Erythroblast (primary cell): ENCODE measurements around the gene PDS5B.

Experiments used
- DNase-seq, 2 experiments: peaks; one replicate each; lab custom pipeline; 2025; lab: John Stamatoyannopoulos, UW
- GATA1 ChIP-seq: IDR thresholded peaks from 2 replicates; pipeline ENCODE4 v1.6.1; 2011; ENCODE audit warnings: low read depth, mild to moderate bottlenecking, control low read depth, low read length, moderate library complexity
- POLR2A ChIP-seq: IDR thresholded peaks from 2 replicates; pipeline ENCODE4 v1.6.1; 2011; ENCODE audit warnings: mild to moderate bottlenecking, low read length

PDS5B gene

DNA sequence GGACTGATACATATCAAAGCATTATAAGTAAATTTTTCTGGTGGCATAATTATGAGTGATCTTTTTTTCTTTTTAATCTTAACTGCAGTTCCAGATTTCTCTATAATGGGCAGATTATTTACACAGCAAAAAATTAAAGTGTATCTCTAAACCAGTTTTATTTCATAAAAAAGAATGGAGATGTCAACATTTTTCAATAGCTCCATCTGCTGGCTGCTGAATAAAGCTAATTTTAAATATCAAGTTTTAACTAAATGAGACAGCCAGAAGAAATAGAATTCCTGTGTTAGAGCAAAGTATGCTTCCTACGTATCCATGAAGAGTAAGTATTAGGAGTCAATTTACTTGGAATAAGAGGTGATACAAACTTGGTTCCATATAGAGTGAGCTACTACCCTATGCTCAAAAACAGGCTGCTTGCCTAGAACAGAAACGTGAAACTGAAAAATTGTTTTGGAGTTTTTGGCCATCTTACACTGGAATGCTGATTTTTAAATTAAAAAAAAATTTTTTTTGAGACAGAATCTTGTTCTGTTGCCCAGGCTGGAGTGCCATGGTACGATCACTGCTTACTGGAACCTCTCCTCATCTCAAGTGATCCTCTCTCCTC lies 5.0 kb upstream of the PDS5B start:
- peak; percentile 28 to 50 for DNase-seq
- TF ChIP-seq GATA1 (no peak), POLR2A (no peak)

DNA sequence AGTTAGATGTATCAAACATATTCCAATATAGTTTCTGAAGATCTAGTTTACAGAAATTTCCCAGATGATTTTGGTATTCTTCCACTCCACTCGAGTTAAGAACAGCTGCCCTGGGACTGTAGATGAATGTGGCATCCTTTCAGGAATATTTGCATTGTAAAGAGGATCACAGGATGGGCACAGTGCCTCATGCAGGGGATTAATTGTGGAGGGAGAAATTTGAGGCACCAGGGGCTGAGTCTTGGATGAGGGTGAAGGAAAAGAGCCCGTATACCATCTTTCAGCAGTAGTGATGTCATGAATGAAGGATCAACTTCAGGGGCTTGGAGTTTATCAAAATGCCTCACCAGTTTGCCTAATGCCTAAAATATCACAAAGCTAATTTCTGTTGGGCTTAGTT lies 4.0 kb upstream of the PDS5B start:
- DNase-seq: no peak
- TF ChIP-seq GATA1: no peak

GRCh38 chr13:32582991-32583390 lies 3.3 kb upstream of the PDS5B start:
- TF ChIP-seq GATA1: no peak
- no peak for TF ChIP-seq POLR2A
- DNase-seq: no peak

DNA sequence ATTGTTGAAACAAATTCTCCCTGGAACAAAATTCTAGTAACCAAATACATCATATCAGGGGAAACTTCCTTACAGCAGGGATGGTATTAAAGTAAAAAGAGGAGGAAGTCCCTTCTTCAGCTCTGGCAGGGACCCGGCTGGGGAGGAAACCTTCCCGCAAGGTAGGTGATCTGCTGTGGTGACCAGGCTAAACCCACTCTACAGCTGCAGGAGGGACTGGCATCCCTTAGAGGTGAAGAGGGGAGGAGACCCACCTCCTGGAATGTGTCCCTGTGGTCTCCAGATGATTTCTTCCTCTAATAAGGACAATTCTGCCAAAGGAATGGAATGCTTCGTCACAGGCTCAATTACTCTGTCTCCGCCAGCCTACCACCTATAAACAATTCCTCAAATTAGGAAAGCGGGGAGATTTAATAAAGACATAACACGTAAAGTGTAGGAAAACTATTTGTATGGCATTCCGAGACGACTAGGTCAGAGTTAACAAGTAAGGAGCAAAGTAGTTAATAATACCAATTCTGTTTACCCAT lies 637 bp upstream of the PDS5B start:
- peak in 1 of 2 experiments; percentile 43 for DNase-seq
- TF ChIP-seq POLR2A (no peak), GATA1 (no peak)

DNA sequence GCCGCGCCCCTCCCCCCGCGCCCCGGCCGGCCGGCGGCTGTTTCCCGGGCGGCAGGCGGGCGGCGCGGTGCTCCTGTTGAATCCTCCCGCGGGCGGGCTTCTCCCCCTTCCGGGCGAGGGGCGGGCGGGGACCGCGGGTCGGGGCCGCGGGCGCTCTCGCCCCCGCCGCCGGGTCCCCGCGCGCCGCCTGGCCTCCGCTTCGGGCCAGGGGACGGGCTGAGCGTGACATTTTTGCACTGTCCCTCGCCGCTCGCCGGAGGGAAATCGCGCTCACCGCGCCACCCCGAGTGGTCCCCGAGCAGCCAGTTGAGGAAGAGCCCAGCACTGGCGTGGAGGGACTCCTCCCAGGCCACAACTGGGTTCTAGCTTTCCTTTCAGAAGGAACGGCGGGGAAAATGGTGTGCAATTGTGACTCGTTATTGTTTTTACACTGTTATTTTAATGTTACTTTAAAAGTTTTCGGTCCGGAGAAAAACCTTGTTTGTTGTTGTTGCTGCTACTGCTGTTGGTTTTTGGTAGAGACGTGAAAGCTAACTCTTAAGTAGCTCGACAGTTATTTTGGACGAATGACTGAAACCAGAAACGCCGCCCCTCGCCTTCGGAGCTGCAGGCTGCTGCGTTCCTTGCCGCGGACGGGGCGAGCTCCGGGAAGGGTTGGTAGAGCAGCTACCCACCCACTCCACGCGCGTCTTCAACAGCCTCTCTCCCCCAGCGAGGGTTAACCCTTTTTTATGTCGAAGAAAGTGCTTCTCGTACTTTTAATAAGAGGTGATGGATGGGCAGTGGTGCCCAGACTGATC lies 959 bp downstream of the PDS5B start:
- peak; percentile 80 to 81 for DNase-seq
- no peak for TF ChIP-seq POLR2A
- TF ChIP-seq GATA1: no peak

- peak in 1 of 2 experiments; percentile 43 for DNase-seq
- TF ChIP-seq POLR2A: no peak
- TF ChIP-seq GATA1: no peak
Measured at GRCh38 chr13:32587811-32588170, 1.5 kb downstream of the PDS5B start.

DNA sequence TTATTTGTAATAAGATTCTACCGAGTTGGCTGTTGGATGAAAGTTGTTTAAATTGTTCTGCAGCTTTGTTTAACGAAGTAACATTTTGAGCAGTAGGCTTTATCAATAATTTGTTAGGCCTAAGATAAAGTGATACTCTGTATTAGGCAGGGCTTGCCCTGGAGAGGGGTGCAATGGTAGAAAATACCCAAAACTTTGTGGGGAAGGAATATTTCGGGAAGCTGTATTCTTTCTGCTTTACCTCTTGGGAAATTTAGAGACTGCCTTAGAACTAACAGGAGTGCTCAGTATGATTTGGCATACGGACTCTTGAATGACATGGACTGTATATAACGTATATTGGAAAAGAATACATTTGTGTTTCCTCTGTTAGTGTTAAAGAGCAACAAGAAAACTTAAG lies 2.5 kb downstream of the PDS5B start:
- DNase-seq: peak in 1 of 2 experiments; percentile 8
- TF ChIP-seq GATA1: no peak
- no peak for TF ChIP-seq POLR2A

DNA sequence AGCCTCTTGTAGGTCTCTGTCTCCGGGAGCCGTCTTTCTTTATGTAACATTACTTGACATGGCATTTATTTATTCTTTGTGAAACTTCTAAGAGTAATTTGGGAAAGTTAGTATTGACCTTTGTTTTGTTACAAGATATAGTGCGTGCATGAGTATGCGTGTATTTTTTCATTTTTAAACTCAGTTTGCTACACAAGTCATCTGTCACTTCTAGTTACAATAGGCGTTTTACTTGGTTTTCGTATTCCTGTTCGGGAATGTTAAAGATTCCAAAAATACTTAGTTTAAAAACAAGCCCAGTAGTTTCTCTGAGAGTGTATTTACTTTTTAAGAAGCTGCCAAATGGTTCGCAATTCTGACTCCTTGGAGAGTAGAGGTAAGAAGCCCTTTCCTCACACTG lies 3.2 kb downstream of the PDS5B start:
- no peak for DNase-seq
- no peak for TF ChIP-seq POLR2A
- no peak for TF ChIP-seq GATA1

DNA sequence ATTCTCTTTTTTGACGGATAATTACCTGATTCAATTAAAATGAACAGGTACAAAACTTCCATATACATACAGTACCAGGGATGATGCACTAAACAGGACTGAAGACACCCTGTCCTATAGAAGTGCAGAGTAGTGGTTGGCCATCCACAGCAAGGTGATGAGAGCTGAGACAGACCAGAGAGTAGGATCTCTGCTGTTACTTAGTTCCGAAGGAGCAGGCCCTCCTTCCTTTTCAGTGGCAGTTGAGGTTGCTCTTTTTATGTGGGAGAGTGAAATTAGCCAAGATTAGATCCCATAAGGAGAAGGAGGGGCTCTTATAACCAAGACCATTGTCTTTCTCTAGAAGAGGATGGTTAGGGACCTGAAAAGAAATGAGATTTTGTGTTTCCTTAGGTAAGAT lies 4.0 kb downstream of the PDS5B start:
- no peak for TF ChIP-seq POLR2A
- TF ChIP-seq GATA1: no peak
- DNase-seq: peak in 1 of 2 experiments; percentile 8

DNA sequence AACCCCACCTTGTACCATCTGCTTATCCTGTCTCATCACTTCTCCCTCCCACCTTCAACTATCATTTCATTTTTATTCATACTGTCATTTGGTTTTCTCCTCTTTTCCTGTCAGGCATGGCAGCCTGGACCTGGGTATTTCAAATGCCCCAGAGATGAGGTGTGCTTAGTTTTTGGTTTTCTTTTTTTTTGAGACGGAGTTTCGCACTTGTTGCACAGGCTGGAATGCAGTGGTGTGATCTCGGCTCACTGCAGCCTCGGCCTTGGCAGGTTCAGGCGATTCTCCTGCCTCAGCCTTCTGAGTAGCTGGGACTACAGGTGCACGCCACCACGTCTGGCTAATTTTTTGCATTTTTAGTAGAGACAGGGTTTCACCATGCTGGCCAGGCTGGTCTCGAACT lies 5.8 kb downstream of the PDS5B start:
- no peak for DNase-seq
- no peak for TF ChIP-seq GATA1
- no peak for TF ChIP-seq POLR2A

GRCh38 chr13:32594157-32594738 lies 8.0 kb downstream of the PDS5B start:
- TF ChIP-seq POLR2A (no peak), GATA1 (no peak)
- no peak for DNase-seq

DNA sequence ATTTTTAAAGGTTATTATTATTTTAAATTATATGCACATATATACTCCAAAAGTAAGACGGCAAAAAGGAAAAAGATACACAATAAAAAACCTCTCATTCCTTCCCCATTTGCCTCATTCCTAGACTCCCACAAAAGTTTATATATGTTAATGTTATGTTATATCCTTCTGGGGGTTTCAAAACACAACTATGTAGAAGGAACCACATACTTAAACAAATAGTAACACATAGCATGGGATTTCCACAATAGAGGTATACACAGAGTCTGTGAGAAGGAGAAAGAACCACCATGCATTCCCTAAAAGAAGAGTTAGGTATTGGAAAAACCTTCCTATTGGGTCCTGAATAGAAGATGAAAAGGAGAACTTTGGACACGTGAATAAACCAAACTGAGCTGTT lies 9.1 kb downstream of the PDS5B start:
- TF ChIP-seq POLR2A: no peak
- no peak for TF ChIP-seq GATA1
- DNase-seq: no peak

DNA sequence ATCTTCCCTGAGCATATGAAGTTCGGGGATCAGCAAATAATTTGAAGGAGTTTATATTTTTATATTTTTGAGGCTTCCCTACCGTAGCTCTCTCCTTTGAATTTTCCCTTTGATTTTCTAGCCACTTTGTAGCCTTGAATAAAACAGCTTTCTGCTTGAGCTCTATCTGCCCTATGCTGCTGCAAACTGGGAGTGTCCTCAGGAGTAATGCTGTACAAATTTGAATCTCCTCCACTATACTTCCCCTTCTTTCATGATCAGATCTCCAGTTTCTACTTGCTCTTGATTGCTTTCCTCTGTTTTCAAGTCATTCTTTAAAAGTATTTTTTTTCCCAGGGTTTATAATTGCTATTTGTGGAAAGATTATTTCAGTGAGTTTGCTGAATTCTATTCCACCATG lies 14.6 kb downstream of the PDS5B start:
- TF ChIP-seq POLR2A (no peak), GATA1 (no peak)
- peak in 1 of 2 experiments; percentile 5 for DNase-seq

DNA sequence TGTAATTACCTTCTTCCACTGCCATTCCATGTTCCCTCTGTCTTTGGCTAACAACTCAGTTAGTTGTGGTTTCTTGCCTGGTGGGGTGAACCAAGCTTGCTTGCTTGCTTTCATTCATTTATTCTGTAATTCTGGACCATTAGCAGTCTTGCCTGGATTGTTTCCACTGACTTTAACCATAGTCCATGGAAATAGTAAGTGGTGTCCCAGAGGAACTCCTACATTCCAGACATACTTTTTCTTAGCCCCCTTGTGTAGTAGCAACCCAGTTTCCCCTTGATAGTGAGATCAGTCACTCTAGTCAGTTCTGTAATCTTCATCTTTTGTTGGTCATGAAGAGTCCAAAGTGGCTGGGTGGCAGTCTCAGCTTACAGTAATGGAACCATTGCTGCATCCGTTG lies 23.2 kb downstream of the PDS5B start:
- no peak for DNase-seq
- no peak for TF ChIP-seq POLR2A
- TF ChIP-seq GATA1: no peak
